ENCODE measurements around the gene USF2. TPM values are rescaled to one million over a fixed set of nuclear protein-coding genes. Genes with fewer than 3 reads are reported as not detected.

The USF2 gene
- total RNA-seq, 3 donors from 2014 or later, result 72.7 to 117 (median 77.3) TPM

GRCh38 chr19:35226748-35227147, 42.0 kb upstream of the USF2 start:
- DNase-seq (ENCODE audit: low spot score in 2 of 2), result no peak

DNA sequence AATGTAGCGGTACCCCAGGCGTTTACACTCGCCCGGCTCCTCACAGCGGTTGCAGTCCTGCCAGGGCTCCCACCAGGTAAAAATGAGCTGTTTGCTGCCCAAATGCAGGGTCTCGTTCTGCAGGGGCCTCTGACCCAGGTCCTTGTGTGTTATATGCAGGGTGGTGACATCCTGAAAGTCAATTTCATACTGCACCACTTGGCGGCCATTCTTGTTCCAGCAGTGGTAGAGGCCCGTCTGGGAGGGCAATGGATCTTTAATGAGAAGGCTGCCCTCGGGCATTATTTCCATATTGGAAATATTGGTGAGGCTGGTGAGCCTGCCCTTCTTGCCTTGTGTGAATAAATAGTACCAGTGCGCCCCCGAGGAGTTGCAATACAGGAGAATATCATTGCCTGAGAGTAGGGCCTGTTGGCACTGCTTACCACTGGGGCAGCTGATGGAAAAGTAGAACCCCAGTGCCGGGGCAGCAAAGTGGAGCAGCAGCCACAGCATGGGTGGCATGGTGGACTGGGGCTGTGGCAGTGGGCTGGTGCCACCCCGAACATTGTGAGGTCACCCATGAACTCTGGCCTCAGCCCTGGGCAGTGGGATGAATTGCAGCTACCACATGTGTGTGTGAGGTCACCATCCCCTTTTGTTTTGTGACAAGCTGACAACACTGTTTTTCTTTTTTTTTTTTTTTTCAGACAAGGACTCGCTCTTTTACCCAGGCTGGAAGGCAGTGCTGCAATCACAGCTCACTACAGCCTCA, 40.4 kb upstream of the USF2 start, which contains the start of gene FAM187B:
Gene FAM187B, minus strand, starts transcription at position 563 of the 754 bp plus-strand sequence. Its CDS starts 59 bp downstream, at position 504.
- Histone ChIP-seq H3K9me3 (no peaks in the 10 kb centered on the region), H3K36me3 (no peaks in the 10 kb centered on the region), H3K4me3 (no peak within 1 kb of the TSS), H3K27me3 (no peaks in the 10 kb centered on the region), H3K4me1 (no peaks in the 10 kb centered on the region), H3K27ac (no peak within 1 kb of the TSS)
- no peak for DNase-seq (ENCODE audit: low spot score in 2 of 2)
- TF ChIP-seq POLR2AphosphoS5 (IDR thresholded peaks at IDR 0.05), result no peak
- TF ChIP-seq, protein P1, sequence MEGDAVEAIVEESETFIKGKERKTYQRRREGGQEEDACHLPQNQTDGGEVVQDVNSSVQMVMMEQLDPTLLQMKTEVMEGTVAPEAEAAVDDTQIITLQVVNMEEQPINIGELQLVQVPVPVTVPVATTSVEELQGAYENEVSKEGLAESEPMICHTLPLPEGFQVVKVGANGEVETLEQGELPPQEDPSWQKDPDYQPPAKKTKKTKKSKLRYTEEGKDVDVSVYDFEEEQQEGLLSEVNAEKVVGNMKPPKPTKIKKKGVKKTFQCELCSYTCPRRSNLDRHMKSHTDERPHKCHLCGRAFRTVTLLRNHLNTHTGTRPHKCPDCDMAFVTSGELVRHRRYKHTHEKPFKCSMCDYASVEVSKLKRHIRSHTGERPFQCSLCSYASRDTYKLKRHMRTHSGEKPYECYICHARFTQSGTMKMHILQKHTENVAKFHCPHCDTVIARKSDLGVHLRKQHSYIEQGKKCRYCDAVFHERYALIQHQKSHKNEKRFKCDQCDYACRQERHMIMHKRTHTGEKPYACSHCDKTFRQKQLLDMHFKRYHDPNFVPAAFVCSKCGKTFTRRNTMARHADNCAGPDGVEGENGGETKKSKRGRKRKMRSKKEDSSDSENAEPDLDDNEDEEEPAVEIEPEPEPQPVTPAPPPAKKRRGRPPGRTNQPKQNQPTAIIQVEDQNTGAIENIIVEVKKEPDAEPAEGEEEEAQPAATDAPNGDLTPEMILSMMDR (IDR thresholded peaks at IDR 0.05), result no peak
- TF ChIP-seq POLR2A (IDR thresholded peaks at IDR 0.05), result no peak
- intact Hi-C loops (cut with DNase I; ENCODE audit: low total_unique reads), result no loop called here

More at GRCh38 chr19:35226748-35227147, 42.0 kb upstream of the USF2 start:
- Histone ChIP-seq H3K36me3 (no peaks in the 10 kb centered on the region), H3K4me3 (no peak overlapping the region), H3K27ac (no peak overlapping the region), H3K4me1 (no peaks in the 10 kb centered on the region), H3K27me3 (no peaks in the 10 kb centered on the region), H3K9me3 (no peaks in the 10 kb centered on the region)
- TF ChIP-seq, protein P1 (IDR thresholded peaks at IDR 0.05), result no peak
- TF ChIP-seq POLR2AphosphoS5 (IDR thresholded peaks at IDR 0.05), result no peak
- TF ChIP-seq POLR2A (IDR thresholded peaks at IDR 0.05), result no peak
- intact Hi-C loops (cut with DNase I; ENCODE audit: low total_unique reads), result no loop called here

DNA sequence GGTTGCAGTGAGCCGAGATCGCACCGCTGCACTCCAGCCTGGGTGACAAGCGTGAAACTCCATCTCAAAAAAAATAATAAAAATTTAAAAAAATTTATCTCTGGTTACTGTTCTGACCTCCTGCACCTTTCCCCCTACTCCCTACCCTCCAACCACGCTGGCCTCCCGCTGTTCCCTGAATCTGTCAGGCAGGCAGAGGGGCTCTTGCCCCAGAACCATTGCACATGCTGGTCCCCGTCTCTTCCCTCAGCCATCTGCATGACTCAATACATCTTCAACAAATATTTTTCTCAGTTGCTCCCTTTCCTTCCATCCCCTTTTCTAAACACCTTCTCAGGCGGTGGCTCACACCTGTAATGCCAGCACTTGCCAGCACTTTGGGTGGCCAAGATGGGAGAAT, 39.2 kb upstream of the USF2 start:
- TF ChIP-seq, protein P1 (IDR thresholded peaks at IDR 0.05), result no peak
- TF ChIP-seq POLR2A (IDR thresholded peaks at IDR 0.05) (no peak), POLR2AphosphoS5 (IDR thresholded peaks at IDR 0.05) (no peak)
- H3K27ac ChIP-seq, result no peak overlapping the region
- H3K4me3 ChIP-seq, result no peak overlapping the region
- no peaks in the 10 kb centered on the region for H3K9me3 ChIP-seq
- no peaks in the 10 kb centered on the region for H3K27me3 ChIP-seq
- DNase-seq (ENCODE audit: low spot score in 2 of 2), result no peak
- no peaks in the 10 kb centered on the region for H3K4me1 ChIP-seq
- intact Hi-C loops (cut with DNase I; ENCODE audit: low total_unique reads), result no loop called here
- no peaks in the 10 kb centered on the region for H3K36me3 ChIP-seq

DNA sequence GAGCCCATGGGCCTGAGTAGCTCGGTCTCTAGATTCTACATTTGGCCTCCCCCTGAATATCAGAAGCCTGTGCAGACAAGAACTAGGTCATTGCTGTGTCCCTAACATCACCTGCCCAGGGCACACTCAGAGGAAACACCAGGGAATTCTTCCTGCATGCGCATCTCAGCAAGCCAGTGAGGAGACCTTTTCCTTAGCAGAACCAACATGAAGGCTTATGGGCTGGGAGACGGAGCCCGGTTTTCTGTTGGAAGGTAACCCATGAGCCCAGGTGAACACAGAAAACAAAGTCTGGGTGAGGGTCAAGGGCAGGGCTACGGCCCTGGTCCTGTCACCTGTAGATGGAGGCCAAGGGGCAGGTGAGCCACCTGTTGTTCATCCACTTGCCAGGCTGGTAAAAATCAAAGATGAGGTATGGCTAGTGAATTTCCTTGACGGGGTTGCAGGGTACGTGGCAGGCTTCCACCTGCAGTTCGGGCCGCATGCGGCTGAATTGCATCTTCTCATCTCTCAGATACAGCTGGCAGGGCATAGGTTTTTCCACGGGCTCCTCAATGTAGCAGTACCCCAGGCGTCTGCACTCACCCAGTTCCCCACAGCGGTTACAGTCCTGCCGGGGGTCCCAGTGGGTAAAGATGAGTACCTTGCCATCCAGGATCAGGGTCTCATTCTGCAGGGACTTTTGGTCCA, 36.7 kb upstream of the USF2 start:
- H3K9me3 ChIP-seq, result no peaks in the 10 kb centered on the region
- TF ChIP-seq POLR2A (IDR thresholded peaks at IDR 0.05) (no peak), POLR2AphosphoS5 (IDR thresholded peaks at IDR 0.05) (no peak)
- TF ChIP-seq, protein P1 (IDR thresholded peaks at IDR 0.05), result no peak
- no peak overlapping the region for H3K4me3 ChIP-seq
- no peaks in the 10 kb centered on the region for H3K36me3 ChIP-seq
- intact Hi-C loops (cut with DNase I; ENCODE audit: low total_unique reads), result no loop called here
- no peaks in the 10 kb centered on the region for H3K4me1 ChIP-seq
- DNase-seq (ENCODE audit: low spot score in 2 of 2), result no peak
- no peaks in the 10 kb centered on the region for H3K27me3 ChIP-seq
- H3K27ac ChIP-seq, result no peak overlapping the region

DNA sequence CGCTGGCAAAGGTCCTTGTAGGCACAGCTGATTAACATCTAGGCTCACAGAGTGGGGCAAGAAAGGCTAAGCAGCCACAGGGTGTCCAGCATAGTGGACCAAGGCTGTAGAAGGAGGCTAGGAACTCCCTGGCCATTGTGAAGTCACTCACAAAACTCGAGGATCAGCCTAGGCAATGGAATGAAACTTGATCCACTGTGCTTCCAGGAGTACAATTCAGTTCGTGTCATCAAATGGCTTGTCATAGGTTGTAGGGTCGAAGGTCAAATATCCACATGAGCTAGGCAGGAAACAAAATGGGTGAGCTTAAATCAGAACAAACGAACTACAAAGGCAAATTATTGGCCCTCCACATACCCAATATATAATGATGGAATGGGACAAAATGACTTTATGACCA, 35.9 kb upstream of the USF2 start:
- no peaks in the 10 kb centered on the region for H3K36me3 ChIP-seq
- no peak for DNase-seq (ENCODE audit: low spot score in 2 of 2)

More for the DNA sequence above, 35.9 kb upstream of the USF2 start:
- Histone ChIP-seq H3K4me1 (no peaks in the 10 kb centered on the region), H3K27ac (no peak overlapping the region), H3K4me3 (no peak overlapping the region), H3K27me3 (no peaks in the 10 kb centered on the region), H3K9me3 (no peaks in the 10 kb centered on the region)
- intact Hi-C loops (cut with DNase I; ENCODE audit: low total_unique reads), result no loop called here
- TF ChIP-seq POLR2AphosphoS5 (IDR thresholded peaks at IDR 0.05) (no peak), POLR2A (IDR thresholded peaks at IDR 0.05) (no peak)
- TF ChIP-seq, protein P1 (IDR thresholded peaks at IDR 0.05), result no peak
